Activated T-helper 9 cell treated with anti-CD3 and anti-CD28 coated beads, Interleukin-2, amount 50 U/mL, for 16 hours (primary cell): ENCODE data around the gene TAGLN3.

Experiments used
- DNase-seq: peaks from one replicate; pipeline ENCODE4 v3.0.0-alpha.2; 2020; ENCODE audit warnings: low read depth

Gene TAGLN3

DNA sequence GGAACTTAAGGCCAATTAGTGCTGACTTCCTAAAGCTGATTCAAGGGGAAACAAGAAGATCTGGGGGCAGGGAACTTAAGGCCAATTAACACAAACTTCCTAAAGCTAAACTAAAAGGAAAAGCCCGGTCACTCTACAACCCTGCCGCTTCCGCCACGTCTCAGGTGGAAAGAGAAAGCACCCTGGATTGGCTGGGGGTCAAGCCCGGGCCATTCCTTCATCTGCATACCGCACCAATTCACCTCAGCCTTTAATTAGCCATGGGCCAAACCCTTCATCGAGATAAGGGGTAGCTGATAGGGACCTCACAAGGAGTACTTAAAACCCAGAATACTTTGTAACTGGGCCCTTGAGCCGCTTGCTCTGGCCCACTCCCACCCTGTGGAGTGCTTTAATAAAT lies 50.2 kb downstream of the TAGLN3 start:
- DNase-seq = no peak

DNA sequence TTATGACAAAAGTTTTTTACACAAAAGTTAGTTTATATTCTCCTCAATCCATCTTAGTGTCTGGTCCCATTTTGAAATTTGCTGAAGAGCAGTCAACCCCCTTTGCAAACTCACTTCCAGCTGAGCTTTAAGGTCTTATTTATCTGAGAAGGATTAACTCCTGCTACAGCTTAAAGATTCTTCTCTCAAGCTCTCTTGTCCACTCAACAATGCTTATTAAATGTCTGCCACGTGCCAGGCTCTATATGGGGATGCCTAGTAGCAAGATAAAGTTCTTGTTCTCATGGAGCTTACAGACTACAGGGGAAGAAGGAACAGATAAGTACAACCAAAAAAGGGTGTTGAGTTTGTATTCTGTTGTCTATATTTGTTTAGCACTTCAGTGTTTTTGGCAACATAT lies 54.5 kb downstream of the TAGLN3 start:
- no peak for DNase-seq

DNA sequence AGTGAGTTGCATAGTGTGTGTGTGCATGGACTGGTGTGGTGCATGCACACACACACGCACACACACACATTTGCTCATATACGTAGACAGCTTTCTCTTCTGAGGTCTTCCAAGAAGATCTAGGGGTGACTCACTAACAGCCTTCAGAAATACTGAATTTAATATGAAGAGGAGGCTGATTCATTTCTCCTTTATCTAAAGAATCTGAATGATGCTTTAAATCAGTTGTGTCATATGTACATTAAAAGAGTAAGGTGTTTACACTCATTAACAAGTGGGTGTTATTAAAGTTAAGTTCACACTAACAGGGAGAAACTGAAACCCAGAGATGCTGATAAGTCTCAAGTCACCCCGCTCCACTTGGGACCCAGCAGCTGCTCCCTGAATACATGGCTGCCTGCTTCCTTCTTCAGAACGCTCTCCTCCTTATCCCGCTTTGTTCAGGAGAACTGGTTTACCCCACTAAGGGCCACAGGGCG lies 57.8 kb downstream of the TAGLN3 start:
- no peak for DNase-seq

DNA sequence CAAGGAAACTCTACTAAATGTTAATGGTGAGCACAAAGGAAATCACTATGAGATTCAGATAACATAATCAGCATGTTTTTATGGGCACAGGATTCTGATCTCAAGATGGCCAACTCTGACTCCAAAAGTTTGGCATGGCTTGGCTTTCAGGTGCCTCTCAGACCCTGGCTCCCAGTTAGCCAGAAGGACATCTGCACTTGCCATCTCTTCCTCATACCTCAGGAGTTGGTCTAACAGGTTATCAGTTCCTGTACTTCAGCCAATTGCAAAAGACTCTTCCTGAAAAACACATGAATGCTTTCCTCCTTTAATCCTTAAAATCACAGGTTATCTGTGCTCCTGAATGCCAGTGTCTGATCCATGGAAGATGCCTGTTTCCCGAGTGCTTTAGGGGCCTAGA lies 60.8 kb downstream of the TAGLN3 start:
- no peak for DNase-seq

DNA sequence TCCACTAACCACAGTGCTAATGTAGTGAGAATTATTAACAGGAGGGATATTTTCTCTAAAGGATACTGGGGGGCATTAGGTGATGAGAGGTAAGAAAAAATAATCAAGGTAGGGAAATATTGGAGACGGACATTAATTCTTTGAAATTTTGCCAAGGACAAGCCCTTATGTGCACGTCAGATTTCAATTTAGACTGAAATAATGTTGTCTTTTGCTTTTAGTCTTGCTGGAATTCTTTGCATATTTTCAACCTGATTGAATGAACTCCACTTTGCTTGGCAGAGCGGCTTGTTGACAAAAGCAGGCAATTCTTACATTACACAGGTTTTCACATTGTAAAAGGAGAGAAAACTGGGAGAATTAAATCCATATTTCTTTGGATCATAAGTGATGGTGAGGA lies 62.4 kb downstream of the TAGLN3 start:
- no peak for DNase-seq
